Lower leg skin (tissue), 4 donors: ENCODE measurements around the gene CEACAM1. TPM values are rescaled to one million over a fixed set of nuclear protein-coding genes. Genes with fewer than 3 reads are reported as not detected.
A peak's percentile ranks its signal among the peaks of the same experiment; 100 is the strongest.
"Not testable (repeated sequence)": the region's sequence is repeated elsewhere in the genome, so short reads cannot be mapped to it uniquely, and the experiment has no call there.

Source experiments
- DNase-seq, 2 donors: peaks; one replicate each; pipeline ENCODE4 v3.0.0-alpha.2; 2019; ENCODE audit warnings: low spot score in 2 of 2
- H3K4me3 ChIP-seq: fragments of 200-600 bp; sonication (generic); 2 replicates; pipeline ENCODE4 v1.5.1; 2017; ENCODE audit warnings: mild to moderate bottlenecking, low read depth; ENCODE audit not compliant: poor library complexity, severe bottlenecking
- POLR2A ChIP-seq, 2 donors: fragments of 450-650 bp; IDR thresholded peaks; one replicate each; pipeline ENCODE4 v1.6.1; 2016 to 2017; ENCODE audit warnings: antibody characterized with exemption in 2 of 2, mild to moderate bottlenecking in 1 of 2, moderate library complexity in 1 of 2
- WGBS, 2 donors: methylation state at CpG; one replicate each; pipeline ENCODE4 v1.1.5; 2018; 5-methylcytosine and 5-hydroxymethylcytosine counted together
- intact Hi-C: fragments of 100-400 bp; cut with DNase I; formaldehyde crosslinking; loops from one replicate; pipeline ENCODE4 v1.15.0; 2023; ENCODE audit warnings: low total_unique reads
- total RNA-seq, 4 donors: library from RNA; depleted of rRNA; stranded (reverse); fragments of >200 nt; gene quantifications; one replicate each; pipeline ENCODE4 v1.1.0, GENCODE V29; 2016
- TF ChIP-seq, protein P1 (sequence below), 3 donors: fragments of 450-650 bp; IDR thresholded peaks; one replicate each; pipeline ENCODE4 v1.5.1; 2016; ENCODE audit warnings: antibody characterized with exemption in 3 of 3, mild to moderate bottlenecking in 3 of 3, moderate library complexity in 2 of 3

The CEACAM1 gene
- total RNA-seq, 4 donors from 2014 or later: 1.2 to 4.6 (median 2.7) TPM

DNA sequence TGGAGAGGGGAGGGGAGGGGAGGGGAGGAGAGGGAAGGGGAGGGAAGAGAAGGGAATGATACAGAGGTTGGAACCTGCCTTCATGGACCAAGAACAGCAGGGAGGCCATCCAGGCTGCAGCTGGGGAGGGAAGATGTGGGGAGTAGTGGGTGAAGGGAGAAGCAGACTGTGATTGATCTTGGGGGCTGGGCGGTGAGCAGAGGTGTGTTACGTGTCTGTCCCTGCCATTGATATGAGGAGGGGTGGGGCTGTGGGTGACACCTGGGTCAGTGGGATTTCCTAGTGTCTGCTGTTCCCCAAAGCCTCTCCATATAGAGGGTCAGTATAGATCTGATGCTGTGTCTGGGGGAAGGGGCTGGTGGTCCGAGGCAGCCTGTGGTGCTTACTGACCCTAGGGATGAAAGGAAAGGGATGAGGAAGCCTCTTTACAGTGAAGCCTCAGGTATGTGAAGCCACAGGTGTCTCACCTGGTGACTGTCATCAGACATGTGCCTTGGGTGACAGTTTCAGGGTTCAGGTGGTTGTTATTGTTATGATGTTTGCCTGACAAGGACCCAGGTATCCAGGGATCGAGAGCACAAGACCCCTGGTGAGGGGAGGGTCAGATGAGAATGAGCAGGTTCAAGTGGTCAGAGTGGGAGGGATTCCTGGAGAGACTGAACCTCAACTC, 18.7 kb upstream of the CEACAM1 start:
- no peak for TF ChIP-seq POLR2A (IDR thresholded peaks at IDR 0.05)
- TF ChIP-seq, protein P1, sequence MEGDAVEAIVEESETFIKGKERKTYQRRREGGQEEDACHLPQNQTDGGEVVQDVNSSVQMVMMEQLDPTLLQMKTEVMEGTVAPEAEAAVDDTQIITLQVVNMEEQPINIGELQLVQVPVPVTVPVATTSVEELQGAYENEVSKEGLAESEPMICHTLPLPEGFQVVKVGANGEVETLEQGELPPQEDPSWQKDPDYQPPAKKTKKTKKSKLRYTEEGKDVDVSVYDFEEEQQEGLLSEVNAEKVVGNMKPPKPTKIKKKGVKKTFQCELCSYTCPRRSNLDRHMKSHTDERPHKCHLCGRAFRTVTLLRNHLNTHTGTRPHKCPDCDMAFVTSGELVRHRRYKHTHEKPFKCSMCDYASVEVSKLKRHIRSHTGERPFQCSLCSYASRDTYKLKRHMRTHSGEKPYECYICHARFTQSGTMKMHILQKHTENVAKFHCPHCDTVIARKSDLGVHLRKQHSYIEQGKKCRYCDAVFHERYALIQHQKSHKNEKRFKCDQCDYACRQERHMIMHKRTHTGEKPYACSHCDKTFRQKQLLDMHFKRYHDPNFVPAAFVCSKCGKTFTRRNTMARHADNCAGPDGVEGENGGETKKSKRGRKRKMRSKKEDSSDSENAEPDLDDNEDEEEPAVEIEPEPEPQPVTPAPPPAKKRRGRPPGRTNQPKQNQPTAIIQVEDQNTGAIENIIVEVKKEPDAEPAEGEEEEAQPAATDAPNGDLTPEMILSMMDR (IDR thresholded peaks at IDR 0.05): no peak

GRCh38 chr19:42544146-42544545, 15.9 kb upstream of the CEACAM1 start:
- intact Hi-C loops: no loop called here
- TF ChIP-seq POLR2A (IDR thresholded peaks at IDR 0.05): no peak
- TF ChIP-seq, protein P1 (IDR thresholded peaks at IDR 0.05): no peak
- H3K4me3 ChIP-seq: no peak overlapping the region
- no peak for DNase-seq
- WGBS, 2 donors: 84% methylated on average over 4 of the region's 4 CpGs

More for the DNA sequence above, 18.7 kb upstream of the CEACAM1 start:
- H3K4me3 ChIP-seq: no peak overlapping the region
- intact Hi-C loops: no loop called here
- peak in 1 of 2 donors; percentile 69 for DNase-seq
- 83 to 84% methylated on average over 4 of the region's 4 CpGs for WGBS, 2 donors

DNA sequence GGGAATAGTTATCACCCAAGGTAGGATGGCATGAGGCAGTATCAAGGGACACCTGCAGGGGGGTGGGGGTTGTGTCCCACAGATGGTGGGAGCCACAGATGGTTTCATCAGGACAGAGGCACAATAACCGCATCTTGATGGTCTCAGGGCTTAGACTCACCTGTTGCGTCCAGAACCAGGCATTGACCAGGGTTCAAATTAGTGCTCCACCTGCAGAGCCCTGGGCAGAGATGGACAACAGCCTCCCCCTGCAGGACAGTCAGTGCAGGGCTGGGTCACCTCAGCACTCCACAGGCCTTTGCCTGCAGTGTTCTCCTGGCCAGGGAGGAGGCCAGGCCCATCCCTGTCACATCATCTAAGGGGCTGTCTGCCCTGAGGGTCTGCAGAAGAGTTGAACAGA, 14.5 kb upstream of the CEACAM1 start:
- TF ChIP-seq, protein P1 (IDR thresholded peaks at IDR 0.05): no peak
- TF ChIP-seq POLR2A (IDR thresholded peaks at IDR 0.05): no peak
- intact Hi-C loops: no loop called here
- H3K4me3 ChIP-seq: no peak overlapping the region
- DNase-seq: no peak
- WGBS, 2 donors: 93 to 100% methylated on average over 2 of the region's 2 CpGs

- no peak for TF ChIP-seq POLR2A (IDR thresholded peaks at IDR 0.05)
- TF ChIP-seq, protein P1 (IDR thresholded peaks at IDR 0.05): no peak
- intact Hi-C loops: no loop called here
- 65 to 71% methylated on average over 8 of the region's 8 CpGs for WGBS, 2 donors
- DNase-seq: peak in 1 of 2 donors; percentile 71
- no peak overlapping the region for H3K4me3 ChIP-seq
Observed at GRCh38 chr19:42540071-42540553, 11.8 kb upstream of the CEACAM1 start.

DNA sequence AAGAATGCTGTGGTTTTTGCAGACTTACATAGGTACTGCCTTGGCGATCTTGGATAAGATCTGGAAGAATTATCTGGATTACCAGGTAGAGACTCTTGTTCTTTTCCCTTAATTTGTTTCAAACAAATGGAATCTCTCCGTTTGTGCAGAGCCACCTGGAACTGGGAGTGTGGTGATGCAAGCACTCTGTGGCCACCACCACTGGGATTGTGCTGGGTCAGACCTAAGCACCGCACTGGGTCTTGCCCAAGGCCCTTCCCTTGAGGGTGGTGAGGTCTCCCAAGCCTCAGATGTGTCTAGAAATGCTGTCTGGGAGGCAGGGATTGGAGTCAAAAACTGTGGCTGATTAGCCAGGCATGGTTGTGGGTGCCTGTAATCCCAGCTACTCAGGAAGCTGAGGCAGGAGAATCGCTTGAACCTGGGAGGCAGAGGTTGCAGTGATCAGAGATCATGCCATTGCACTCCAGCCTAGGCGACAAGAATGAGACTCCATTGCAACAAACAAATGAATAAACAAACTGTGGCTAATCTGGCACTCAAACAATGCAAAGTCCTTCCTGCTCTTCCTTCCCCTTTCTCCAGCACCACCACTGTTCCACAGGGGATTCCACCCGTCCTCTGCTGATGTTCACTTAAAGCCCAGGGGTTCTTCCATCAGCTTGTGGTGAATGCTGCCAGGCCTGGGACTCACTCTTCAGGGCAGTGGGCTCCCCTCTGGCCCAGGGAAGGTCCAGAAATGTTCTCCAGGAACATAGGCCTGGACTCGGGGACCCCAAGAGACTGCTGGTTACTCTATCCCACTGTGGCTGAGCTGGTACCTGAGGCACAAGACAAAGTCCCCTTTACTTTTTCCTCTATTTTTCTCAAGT, 10.8 kb upstream of the CEACAM1 start:
- H3K4me3 ChIP-seq: no peak overlapping the region
- DNase-seq: peak in 1 of 2 donors; percentile 77
- WGBS, 2 donors: 82 to 85% methylated on average over 7 of the region's 7 CpGs
- intact Hi-C loops: no loop called here
- TF ChIP-seq, protein P1 (IDR thresholded peaks at IDR 0.05): no peak
- no peak for TF ChIP-seq POLR2A (IDR thresholded peaks at IDR 0.05)

DNA sequence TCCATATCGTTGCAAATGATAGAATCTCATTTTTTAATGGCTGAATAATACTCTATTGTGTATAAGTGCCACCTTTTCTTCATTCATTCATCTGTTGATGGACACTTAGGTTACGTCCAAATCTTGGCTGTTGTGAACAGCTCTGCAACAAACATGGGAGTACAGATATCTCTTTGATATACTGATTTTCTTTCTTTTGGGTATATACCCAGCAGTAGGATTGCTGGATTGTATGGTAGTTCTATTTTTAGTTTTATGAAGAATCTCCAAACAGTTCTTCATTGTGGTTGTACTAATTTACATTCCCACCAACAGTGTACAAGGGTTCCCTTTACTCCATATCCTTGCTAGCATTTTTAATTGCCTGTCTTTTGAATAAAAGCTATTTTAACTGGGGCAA, 7.0 kb upstream of the CEACAM1 start:
- 73 to 75% methylated on average over 2 of the region's 2 CpGs for WGBS, 2 donors

More for the DNA sequence above, 7.0 kb upstream of the CEACAM1 start:
- intact Hi-C loops, H3K4me3 ChIP-seq, DNase-seq: not testable (repeated sequence)
